ENCODE data around the gene F11. TPM values are rescaled to one million over a fixed set of nuclear protein-coding genes. Genes with fewer than 3 reads are reported as not detected.
"Not testable (repeated sequence)": the region's sequence is repeated elsewhere in the genome, so short reads cannot be mapped to it uniquely, and the experiment has no call there.

The F11 gene
- total RNA-seq, 1 donor from 2014 or later, result not detected

DNA sequence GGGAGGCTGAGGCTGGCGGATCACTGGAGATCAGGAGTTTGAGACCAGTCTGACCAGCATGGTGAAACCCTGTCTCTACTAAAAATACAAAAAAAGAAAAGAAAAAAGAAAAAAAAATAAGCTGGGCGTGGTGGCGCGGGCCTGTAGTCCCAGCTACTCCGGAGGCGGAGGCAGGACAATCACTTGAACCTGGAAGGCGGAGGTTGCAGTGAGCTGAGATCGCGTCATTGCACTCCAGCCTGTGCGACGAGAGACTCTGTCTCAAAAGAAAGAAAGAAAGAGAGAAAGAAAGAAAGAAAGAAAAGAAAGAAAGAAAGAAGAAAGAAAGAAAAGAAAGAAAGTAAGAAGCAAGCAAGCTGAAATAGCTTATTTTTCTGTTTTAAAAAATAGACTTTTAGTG lies 739 bp upstream of the F11 start:
- H3K4me1 Mint-ChIP-seq; DNase-seq; H3K36me3 Mint-ChIP-seq (ENCODE audit: low read depth); H3K9me3 Mint-ChIP-seq; H3K27ac Mint-ChIP-seq; H3K4me3 Mint-ChIP-seq; intact Hi-C loops (cut with micrococcal nuclease): not testable (repeated sequence)
- H3K27me3 Mint-ChIP-seq, result peaks cover 19% of the 10 kb centered on the region

DNA sequence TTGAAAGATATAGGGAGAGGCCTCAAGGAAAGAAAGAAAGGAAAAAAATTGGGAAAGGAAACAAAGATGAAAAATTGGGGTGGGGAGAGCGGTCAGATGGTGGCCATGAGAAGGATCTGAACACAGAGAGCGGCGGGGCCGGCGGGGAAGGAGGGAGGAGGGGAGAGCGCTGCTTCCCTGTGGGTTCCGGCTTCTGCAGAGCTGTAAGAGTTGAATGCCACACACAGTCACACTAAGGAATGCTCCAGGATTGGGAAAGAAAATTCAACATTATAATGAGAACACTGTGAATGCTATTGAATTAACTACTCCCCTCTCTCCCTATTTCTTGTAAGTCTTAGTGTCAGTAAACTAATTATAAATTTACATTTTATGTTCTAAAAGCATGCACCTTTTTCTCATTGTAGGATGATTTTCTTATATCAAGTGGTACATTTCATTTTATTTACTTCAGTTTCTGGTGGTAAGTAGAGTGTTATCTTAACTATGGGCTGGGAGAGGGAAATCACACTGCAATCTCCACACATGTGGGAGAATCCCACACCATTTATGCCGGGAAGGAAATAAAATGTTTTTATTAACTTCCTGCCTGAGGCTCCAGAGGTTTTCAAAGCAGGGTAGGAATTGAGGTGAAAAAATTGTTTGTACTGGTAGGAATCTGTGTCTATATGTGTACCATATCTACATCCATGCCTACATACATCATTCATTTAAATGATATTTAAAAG lies 904 bp downstream of the F11 start:
- no peak for DNase-seq
- Mint-ChIP-seq H3K36me3 (ENCODE audit: low read depth) (no peaks in the 10 kb centered on the region), H3K4me1 (no peaks in the 10 kb centered on the region), H3K27me3 (peaks cover 19% of the 10 kb centered on the region), H3K27ac (no peak overlapping the region), H3K9me3 (no peaks in the 10 kb centered on the region), H3K4me3 (no peak overlapping the region)
- intact Hi-C loops (cut with micrococcal nuclease), result no loop called here

GRCh38 chr4:186271081-186271678 lies 5.2 kb downstream of the F11 start:
- Mint-ChIP-seq H3K4me1 (no peaks in the 10 kb centered on the region), H3K36me3 (ENCODE audit: low read depth) (no peaks in the 10 kb centered on the region), H3K4me3 (no peak overlapping the region), H3K9me3 (no peaks in the 10 kb centered on the region), H3K27me3 (peaks cover 12% of the 10 kb centered on the region), H3K27ac (no peak overlapping the region)
- DNase-seq, result no peak
- intact Hi-C loops (cut with micrococcal nuclease), result no loop called here

- intact Hi-C loops (cut with micrococcal nuclease), result no loop called here
- Mint-ChIP-seq H3K4me3 (no peak overlapping the region), H3K9me3 (no peaks in the 10 kb centered on the region), H3K27me3 (peaks cover 4% of the 10 kb centered on the region), H3K4me1 (no peaks in the 10 kb centered on the region), H3K27ac (no peak overlapping the region), H3K36me3 (ENCODE audit: low read depth) (no peaks in the 10 kb centered on the region)
- no peak for DNase-seq
These were observed 6.9 kb downstream of the F11 start for GRCh38 chr4:186272699-186273391.

DNA sequence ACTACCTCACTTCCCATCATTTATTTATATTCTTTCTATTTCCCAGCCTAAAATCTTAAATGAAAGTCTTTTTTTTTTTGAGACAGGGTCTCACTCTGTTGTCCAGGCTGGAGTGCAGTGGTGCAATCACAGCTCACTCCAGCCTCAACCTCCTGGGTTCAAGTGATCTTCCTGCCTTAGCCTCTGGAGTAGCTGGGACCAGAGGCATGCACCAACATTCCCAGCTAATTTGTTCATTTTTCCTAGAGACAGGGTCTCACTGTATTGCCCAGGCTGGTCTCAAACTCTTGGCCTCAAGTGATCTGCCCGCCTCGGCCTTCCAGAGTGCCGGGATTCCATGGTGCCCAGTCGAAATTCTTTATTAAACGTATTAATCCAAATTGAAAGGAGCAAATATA lies 7.4 kb downstream of the F11 start:
- H3K27ac Mint-ChIP-seq; H3K9me3 Mint-ChIP-seq; intact Hi-C loops (cut with micrococcal nuclease); H3K4me1 Mint-ChIP-seq; H3K27me3 Mint-ChIP-seq; H3K36me3 Mint-ChIP-seq (ENCODE audit: low read depth); DNase-seq; H3K4me3 Mint-ChIP-seq: not testable (repeated sequence)

- Mint-ChIP-seq H3K27me3 (no peaks in the 10 kb centered on the region), H3K9me3 (no peaks in the 10 kb centered on the region), H3K4me1 (no peaks in the 10 kb centered on the region), H3K27ac (no peak overlapping the region), H3K4me3 (no peak overlapping the region), H3K36me3 (ENCODE audit: low read depth) (no peaks in the 10 kb centered on the region)
- DNase-seq, result no peak
- intact Hi-C loops (cut with micrococcal nuclease), result no loop called here
These were observed 17.3 kb downstream of the F11 start for GRCh38 chr4:186283311-186283710.

- no peaks in the 10 kb centered on the region for H3K36me3 Mint-ChIP-seq (ENCODE audit: low read depth)
- intact Hi-C loops (cut with micrococcal nuclease), result no loop called here
- no peaks in the 10 kb centered on the region for H3K4me1 Mint-ChIP-seq
- no peak overlapping the region for H3K27ac Mint-ChIP-seq
- no peak for DNase-seq
- no peak overlapping the region for H3K4me3 Mint-ChIP-seq
- no peaks in the 10 kb centered on the region for H3K27me3 Mint-ChIP-seq
- no peaks in the 10 kb centered on the region for H3K9me3 Mint-ChIP-seq
These were observed 19.2 kb downstream of the F11 start for GRCh38 chr4:186285147-186285546.

- Mint-ChIP-seq H3K27me3 (no peaks in the 10 kb centered on the region), H3K4me3 (no peak overlapping the region), H3K9me3 (no peaks in the 10 kb centered on the region), H3K4me1 (no peaks in the 10 kb centered on the region), H3K36me3 (ENCODE audit: low read depth) (no peaks in the 10 kb centered on the region), H3K27ac (no peak overlapping the region)
- intact Hi-C loops (cut with micrococcal nuclease), result no loop called here
- no peak for DNase-seq
These were observed 20.6 kb downstream of the F11 start for GRCh38 chr4:186286581-186286980.

GRCh38 chr4:186291256-186291890 lies 25.4 kb downstream of the F11 start:
- Mint-ChIP-seq H3K4me1 (no peaks in the 10 kb centered on the region), H3K27ac (no peak overlapping the region), H3K36me3 (ENCODE audit: low read depth) (no peaks in the 10 kb centered on the region), H3K27me3 (no peaks in the 10 kb centered on the region), H3K4me3 (no peak overlapping the region), H3K9me3 (no peaks in the 10 kb centered on the region)
- intact Hi-C loops (cut with micrococcal nuclease), result no loop called here
- no peak for DNase-seq

GRCh38 chr4:186294160-186294559 lies 28.2 kb downstream of the F11 start:
- H3K27ac Mint-ChIP-seq, result no peak overlapping the region
- no peak overlapping the region for H3K4me3 Mint-ChIP-seq
- peaks cover 9% of the 10 kb centered on the region for H3K27me3 Mint-ChIP-seq
- H3K4me1 Mint-ChIP-seq, result peaks cover 3% of the 10 kb centered on the region
- intact Hi-C loops (cut with micrococcal nuclease), result no loop called here
- DNase-seq, result no peak
- H3K36me3 Mint-ChIP-seq (ENCODE audit: low read depth), result no peaks in the 10 kb centered on the region
- no peaks in the 10 kb centered on the region for H3K9me3 Mint-ChIP-seq

DNA sequence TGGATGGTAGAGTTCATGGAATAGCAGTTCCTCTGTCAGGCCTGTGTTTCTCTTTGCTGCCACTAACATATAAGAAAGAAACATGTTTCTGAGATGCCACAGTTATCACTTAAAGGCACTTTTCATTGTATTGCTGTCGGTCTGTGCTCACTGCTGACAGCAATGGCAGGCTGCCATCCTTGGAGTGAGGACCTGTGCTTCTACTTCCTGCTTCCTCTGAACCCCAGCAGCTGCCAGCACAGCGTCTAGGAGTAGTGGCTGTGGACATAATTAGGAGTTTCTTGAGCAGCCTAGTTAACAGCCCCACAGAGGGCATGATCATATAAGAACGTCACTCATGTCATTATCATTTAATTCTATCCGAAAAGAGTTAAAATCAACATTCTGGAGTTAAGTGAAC lies 30.5 kb downstream of the F11 start:
- H3K9me3 Mint-ChIP-seq, result no peaks in the 10 kb centered on the region
- H3K4me3 Mint-ChIP-seq, result no peak overlapping the region
- peaks cover 9% of the 10 kb centered on the region for H3K27me3 Mint-ChIP-seq
- peaks cover 3% of the 10 kb centered on the region for H3K4me1 Mint-ChIP-seq
- intact Hi-C loops (cut with micrococcal nuclease), result no loop called here
- DNase-seq, result no peak
- H3K27ac Mint-ChIP-seq, result no peak overlapping the region
- no peaks in the 10 kb centered on the region for H3K36me3 Mint-ChIP-seq (ENCODE audit: low read depth)

DNA sequence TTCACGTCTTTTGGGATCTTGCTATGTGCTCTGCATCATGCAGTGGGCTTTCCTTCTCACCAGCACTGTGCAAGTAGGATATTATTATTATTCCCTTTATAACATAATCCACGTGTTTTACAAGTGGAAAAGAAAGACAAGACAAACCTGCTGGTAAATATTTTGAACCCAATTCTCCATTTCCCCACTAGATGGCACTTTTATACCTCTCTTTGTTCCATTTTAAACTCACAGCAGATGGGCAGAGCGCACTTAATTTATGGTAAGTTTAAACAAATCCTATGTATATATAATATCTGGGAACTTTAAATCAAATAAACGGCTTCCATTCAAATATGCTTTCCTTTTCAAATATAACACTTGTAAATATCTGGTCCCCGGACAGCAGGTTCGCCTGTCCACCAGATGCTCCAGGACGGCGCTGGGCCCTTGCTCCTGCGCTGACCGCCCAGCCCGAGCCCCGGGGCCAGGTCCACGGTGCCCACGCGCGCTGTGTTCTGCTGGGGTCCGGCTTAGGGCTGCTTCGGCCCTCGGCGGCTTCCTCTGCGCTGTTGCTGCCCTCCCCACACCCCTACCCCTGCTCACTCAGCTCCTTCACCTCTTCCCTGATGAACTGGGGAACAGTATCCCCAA lies 31.1 kb downstream of the F11 start:
- peaks cover 9% of the 10 kb centered on the region for H3K27me3 Mint-ChIP-seq
- H3K4me3 Mint-ChIP-seq, result no peak overlapping the region
- DNase-seq, result no peak
- H3K27ac Mint-ChIP-seq, result no peak overlapping the region
- peaks cover 3% of the 10 kb centered on the region for H3K4me1 Mint-ChIP-seq
- no peaks in the 10 kb centered on the region for H3K36me3 Mint-ChIP-seq (ENCODE audit: low read depth)
- no peaks in the 10 kb centered on the region for H3K9me3 Mint-ChIP-seq
- intact Hi-C loops (cut with micrococcal nuclease), result loop anchor here (1.0 kb wide), 1 partner anchor 290 kb away; no protein-coding TSS in a partner anchor

DNA sequence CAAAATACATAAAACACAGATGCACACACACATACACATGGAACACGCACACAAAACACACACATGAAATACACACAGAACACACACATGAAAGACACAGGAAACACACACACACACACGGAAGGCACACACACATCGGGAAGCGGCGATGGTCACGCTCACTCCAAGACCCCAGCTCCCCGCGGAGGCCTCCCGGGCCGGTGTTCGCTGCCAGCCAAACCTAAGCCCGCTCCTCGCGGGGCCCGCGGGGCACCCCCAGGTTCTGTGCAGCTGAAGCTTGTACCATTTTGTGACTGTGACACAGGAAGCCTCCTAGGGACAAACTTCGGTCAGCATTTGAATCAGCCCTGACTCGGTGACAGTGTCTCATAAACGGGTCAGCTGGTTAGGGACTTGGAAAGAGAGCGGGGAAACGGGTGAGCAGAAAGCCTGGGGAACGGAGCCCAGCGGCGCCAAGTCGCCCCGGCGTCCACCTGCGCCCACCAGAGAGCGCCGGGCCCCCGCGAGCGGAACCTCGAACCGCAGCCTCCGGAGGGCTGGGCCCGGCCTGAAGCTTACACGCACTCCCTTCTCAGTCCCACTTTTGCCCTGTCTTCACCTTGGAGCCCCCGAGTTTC lies 32.1 kb downstream of the F11 start:
- Mint-ChIP-seq H3K4me1 (peaks cover 3% of the 10 kb centered on the region), H3K36me3 (ENCODE audit: low read depth) (no peaks in the 10 kb centered on the region), H3K9me3 (no peaks in the 10 kb centered on the region), H3K27me3 (peaks cover 10% of the 10 kb centered on the region), H3K4me3 (no peak overlapping the region), H3K27ac (no peak overlapping the region)
- no peak for DNase-seq
- intact Hi-C loops (cut with micrococcal nuclease), result no loop called here
